ENCODE data around the gene PRDM16. TPM values are rescaled to one million over a fixed set of nuclear protein-coding genes. Genes with fewer than 3 reads are reported as not detected.

Gene PRDM16
- total RNA-seq, 4 donors from 2014 or later: 0.41 to 0.95 TPM; not detected in 2

GRCh38 chr1:3024588-3024987, 44.4 kb upstream of the PRDM16 start:
- Histone ChIP-seq H3K4me1 (no peaks in the 10 kb centered on the region), H3K9me3 (no peaks in the 10 kb centered on the region), H3K27ac (no peak overlapping the region), H3K4me3 (no peak overlapping the region), H3K27me3 (peaks cover 19% of the 10 kb centered on the region), H3K36me3 (no peaks in the 10 kb centered on the region)
- intact Hi-C loops (cut with DNase I; ENCODE audit: low total_unique reads): no loop called here
- WGBS, 2 donors (ENCODE audit: low coverage in 1 of 2): 83 to 90% methylated on average over 2 to 11 of the region's 11 CpGs
- DNase-seq: peak; percentile 2
- in situ Hi-C loops (cut with MboI; ENCODE audit: low pct_ligation_motif_present in 1 of 4, low pct_unique_long_range_greater_than_20kb in 1 of 4, low sequenced_read_pairs in 3 of 4): loop anchor here in 3 of 4 donors (25.0 kb wide), 2 partner anchors 388 to 413 kb away; no protein-coding TSS in a partner anchor
- TF ChIP-seq CTCF (IDR thresholded peaks at IDR 0.05) (no peak), POLR2A (IDR thresholded peaks at IDR 0.05) (no peak), EP300 (IDR thresholded peaks at IDR 0.05; ENCODE audit: low read depth) (no peak), POLR2AphosphoS5 (IDR thresholded peaks at IDR 0.05) (no peak)

GRCh38 chr1:3026124-3026523, 42.9 kb upstream of the PRDM16 start:
- no peak for DNase-seq
- H3K27ac ChIP-seq: no peak overlapping the region
- H3K27me3 ChIP-seq: peaks cover 27% of the 10 kb centered on the region
- H3K36me3 ChIP-seq: no peaks in the 10 kb centered on the region
- intact Hi-C loops (cut with DNase I; ENCODE audit: low total_unique reads) (no loop called here), in situ Hi-C loops (cut with MboI; ENCODE audit: low pct_ligation_motif_present in 1 of 4, low pct_unique_long_range_greater_than_20kb in 1 of 4, low sequenced_read_pairs in 3 of 4) (no loop called here)
- WGBS, 2 donors (ENCODE audit: low coverage in 1 of 2): 81 to 91% methylated on average over 1 of the region's 1 CpG
- no peak overlapping the region for H3K4me3 ChIP-seq
- no peaks in the 10 kb centered on the region for H3K9me3 ChIP-seq
- TF ChIP-seq EP300 (IDR thresholded peaks at IDR 0.05; ENCODE audit: low read depth): no peak
- no peaks in the 10 kb centered on the region for H3K4me1 ChIP-seq

- no peak overlapping the region for H3K4me3 ChIP-seq
- peak; percentile 3 for DNase-seq
- H3K27me3 ChIP-seq: peaks cover 29% of the 10 kb centered on the region
- in situ Hi-C loops (cut with MboI; ENCODE audit: low pct_ligation_motif_present in 1 of 4, low pct_unique_long_range_greater_than_20kb in 1 of 4, low sequenced_read_pairs in 3 of 4): no loop called here
- WGBS, 2 donors (ENCODE audit: low coverage in 1 of 2): 45 to 80% methylated on average over 2 to 11 of the region's 11 CpGs
- intact Hi-C loops (cut with DNase I; ENCODE audit: low total_unique reads): no loop called here
- TF ChIP-seq CTCF (IDR thresholded peaks at IDR 0.05) (no peak), EP300 (IDR thresholded peaks at IDR 0.05; ENCODE audit: low read depth) (no peak), POLR2A (IDR thresholded peaks at IDR 0.05) (no peak), POLR2AphosphoS5 (IDR thresholded peaks at IDR 0.05) (no peak)
- H3K27ac ChIP-seq: no peak overlapping the region
- H3K9me3 ChIP-seq: no peaks in the 10 kb centered on the region
- H3K36me3 ChIP-seq: no peaks in the 10 kb centered on the region
- H3K4me1 ChIP-seq: no peaks in the 10 kb centered on the region
Observed at GRCh38 chr1:3026581-3027391, 42.2 kb upstream of the PRDM16 start.

- no peaks in the 10 kb centered on the region for H3K36me3 ChIP-seq
- no peak overlapping the region for H3K27ac ChIP-seq
- no peaks in the 10 kb centered on the region for H3K9me3 ChIP-seq
- no peak for TF ChIP-seq POLR2A (IDR thresholded peaks at IDR 0.05)
- no peak for TF ChIP-seq POLR2AphosphoS5 (IDR thresholded peaks at IDR 0.05)
- TF ChIP-seq CTCF (IDR thresholded peaks at IDR 0.05): no peak
- no peak for TF ChIP-seq EP300 (IDR thresholded peaks at IDR 0.05; ENCODE audit: low read depth)
- peaks cover 38% of the 10 kb centered on the region for H3K27me3 ChIP-seq
- no peak for DNase-seq
- WGBS, 2 donors (ENCODE audit: low coverage in 1 of 2): 82% methylated on average over 15 of the region's 20 CpGs; no CpG with 5 or more reads in 1 of the 2 donors
- H3K4me1 ChIP-seq: no peaks in the 10 kb centered on the region
- intact Hi-C loops (cut with DNase I; ENCODE audit: low total_unique reads): no loop called here
- in situ Hi-C loops (cut with MboI; ENCODE audit: low pct_ligation_motif_present in 1 of 4, low pct_unique_long_range_greater_than_20kb in 1 of 4, low sequenced_read_pairs in 3 of 4): no loop called here
- H3K4me3 ChIP-seq: no peak overlapping the region
Observed at GRCh38 chr1:3027611-3028371, 41.2 kb upstream of the PRDM16 start.
